AML-193 (cell line): Measurements from ENCODE around the gene INSR.
"Not testable (repeated sequence)": the region's sequence is repeated elsewhere in the genome, so short reads cannot be mapped to it uniquely, and the experiment has no call there.

Experiments
- DNase-seq, 2 experiments: peaks; one replicate each; lab custom pipeline; 2025; lab: John Stamatoyannopoulos, UW

Gene INSR

DNA sequence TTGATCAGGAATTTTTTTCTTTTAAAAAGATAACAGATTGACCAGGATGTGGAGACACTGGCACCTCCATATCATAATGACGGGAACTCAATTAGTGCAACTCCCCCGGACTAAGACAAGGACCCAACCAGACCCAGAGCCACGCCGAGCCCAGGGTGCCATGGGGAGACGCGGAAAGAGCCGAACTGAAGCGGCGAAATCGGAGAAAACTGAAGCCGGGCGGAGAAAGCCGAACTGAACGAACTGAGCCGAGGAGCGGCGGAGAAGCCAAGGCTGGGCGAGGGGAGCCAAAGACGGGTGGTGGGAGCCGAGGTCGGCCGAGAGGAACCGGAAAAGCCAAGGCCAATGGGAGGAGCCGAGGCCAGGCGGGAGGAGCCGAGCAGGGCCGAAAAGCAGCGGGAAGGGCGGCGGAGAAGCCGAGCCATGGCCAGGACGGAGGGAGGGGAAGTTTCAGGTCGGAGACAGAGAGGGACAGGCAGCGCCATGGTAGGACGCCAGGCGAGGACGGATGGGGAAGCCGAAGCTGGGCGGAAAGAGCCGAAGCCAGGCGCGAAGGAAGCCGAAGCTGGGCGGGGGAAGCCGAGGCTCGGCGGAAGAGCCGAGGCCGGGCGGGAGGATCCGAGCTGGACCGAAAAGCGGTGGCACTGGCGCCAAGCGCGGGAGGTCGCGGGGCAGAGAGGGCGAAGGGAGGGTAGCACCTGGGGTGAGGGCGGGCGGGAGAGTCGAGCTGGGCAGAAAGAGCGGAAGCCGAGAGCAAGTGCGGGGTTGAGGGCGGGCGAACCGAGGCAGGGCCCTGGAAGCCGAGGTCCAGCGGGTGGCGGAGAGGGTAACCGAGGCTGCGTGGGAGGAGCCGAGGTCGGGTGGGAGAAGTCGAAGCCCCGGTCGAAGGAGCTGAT, 195.3 kb downstream of the INSR start:
- DNase-seq = peak; percentile 90 to 99

- no peak for DNase-seq
Measured at GRCh38 chr19:7098096-7098495, 196.1 kb downstream of the INSR start.

GRCh38 chr19:7088999-7089398, 205.2 kb downstream of the INSR start:
- no peak for DNase-seq

- DNase-seq = no peak
Measured at GRCh38 chr19:7083076-7083956, 210.9 kb downstream of the INSR start.

DNA sequence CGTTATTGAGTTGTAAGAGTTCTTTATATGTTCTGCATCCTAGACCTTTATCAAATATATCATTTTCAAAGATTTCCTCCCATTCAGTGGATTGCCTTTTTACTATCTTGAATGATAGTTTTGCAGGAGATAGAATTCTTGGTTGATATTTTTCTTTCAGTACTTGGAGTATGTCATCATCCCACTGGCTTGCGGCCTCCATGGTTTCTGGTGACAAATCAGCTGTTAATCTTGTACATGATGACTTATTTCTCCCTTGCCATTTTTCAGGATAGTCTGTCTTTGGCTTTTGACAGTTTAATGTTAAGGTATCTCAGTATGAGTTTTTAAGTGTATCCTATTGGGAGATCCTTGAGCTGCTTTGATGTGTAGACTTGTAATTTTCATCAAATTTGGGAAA, 216.2 kb downstream of the INSR start:
- DNase-seq = no peak

DNA sequence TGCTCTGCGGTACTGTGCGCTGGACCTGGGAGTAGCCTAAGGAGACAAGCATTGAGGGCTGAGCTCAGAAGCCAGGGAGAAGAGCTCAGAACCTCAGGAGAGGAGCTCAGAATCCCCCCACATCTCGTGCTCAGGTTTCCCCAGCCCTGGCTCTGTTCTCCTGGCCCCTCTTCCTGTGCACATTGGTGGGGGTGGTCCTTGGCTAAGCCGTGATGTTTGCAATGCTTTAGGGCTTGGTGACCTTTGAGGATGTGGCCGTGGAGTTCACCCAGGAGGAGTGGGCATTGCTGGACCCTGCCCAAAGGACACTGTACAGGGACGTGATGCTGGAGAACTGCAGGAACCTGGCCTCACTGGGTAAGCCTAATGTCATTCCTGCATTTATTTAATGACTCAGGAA, 218.1 kb downstream of the INSR start:
- DNase-seq = no peak

- DNase-seq = no peak
Measured at GRCh38 chr19:7074705-7075282, 219.4 kb downstream of the INSR start.

GRCh38 chr19:7072541-7072940, 221.7 kb downstream of the INSR start:
- DNase-seq = no peak

- DNase-seq = no peak
Measured at GRCh38 chr19:7069904-7070226, 224.3 kb downstream of the INSR start.

GRCh38 chr19:7069042-7069903, 224.9 kb downstream of the INSR start, which contains the start of gene ZNF557:
Gene ZNF557 (plus strand): TSS chr19:7069703. CDS start chr19:7075075, 5,372 bp downstream.
- DNase-seq = peak; percentile 88 to 93

- no peak for DNase-seq
Measured at GRCh38 chr19:7068599-7068998, 225.6 kb downstream of the INSR start.

GRCh38 chr19:7067716-7068115, 226.5 kb downstream of the INSR start:
- DNase-seq = no peak

- DNase-seq = not testable (repeated sequence)
Measured at GRCh38 chr19:7067122-7067521, 227.1 kb downstream of the INSR start.

- no peak for DNase-seq
Measured at GRCh38 chr19:7063764-7064418, 230.3 kb downstream of the INSR start.

GRCh38 chr19:7063339-7063738, 230.9 kb downstream of the INSR start:
- DNase-seq = no peak
